DMS53 treated with DMSO at 0.1 percent for 48 hours (cell line): ENCODE results near the gene RLBP1.
A peak's percentile ranks its signal among the peaks of the same experiment; 100 is the strongest.

Experiments used
- DNase-seq: peaks from one replicate; lab custom pipeline; 2025; ENCODE audit not compliant: unreplicated experiment; lab: John Stamatoyannopoulos, UW

Gene RLBP1

GRCh38 chr15:89179966-89180875 lies 41.2 kb downstream of the RLBP1 start:
- no peak for DNase-seq

- DNase-seq, result no peak
Observed at GRCh38 chr15:89178307-89178977, 42.9 kb downstream of the RLBP1 start.

- DNase-seq, result peak; percentile 38
Observed at GRCh38 chr15:89177633-89178306, 43.6 kb downstream of the RLBP1 start.

- no peak for DNase-seq
Observed at GRCh38 chr15:89177116-89177515, 44.3 kb downstream of the RLBP1 start.

GRCh38 chr15:89175617-89176191 lies 45.7 kb downstream of the RLBP1 start:
- DNase-seq, result no peak

GRCh38 chr15:89174476-89174875 lies 46.9 kb downstream of the RLBP1 start:
- no peak for DNase-seq

GRCh38 chr15:89172921-89173320 lies 48.5 kb downstream of the RLBP1 start:
- no peak for DNase-seq

- peak; percentile 50 for DNase-seq
Observed at GRCh38 chr15:89171136-89172072, 50.0 kb downstream of the RLBP1 start.

- DNase-seq, result no peak
Observed at GRCh38 chr15:89170364-89170763, 51.0 kb downstream of the RLBP1 start.

GRCh38 chr15:89168316-89168833 lies 53.0 kb downstream of the RLBP1 start:
- DNase-seq, result no peak

- no peak for DNase-seq
Observed at GRCh38 chr15:89167267-89168176, 53.9 kb downstream of the RLBP1 start.

- no peak for DNase-seq
Observed at GRCh38 chr15:89165677-89166076, 55.7 kb downstream of the RLBP1 start.

- DNase-seq, result no peak
Observed at GRCh38 chr15:89164712-89165211, 56.6 kb downstream of the RLBP1 start.

- no peak for DNase-seq
Observed at GRCh38 chr15:89163271-89164055, 57.9 kb downstream of the RLBP1 start.

GRCh38 chr15:89161666-89162065 lies 59.7 kb downstream of the RLBP1 start:
- DNase-seq, result no peak
